Keratinocyte (primary cell): ENCODE results near the gene PROM1. TPM values are rescaled to one million over a fixed set of nuclear protein-coding genes. Genes with fewer than 3 reads are reported as not detected.

Source experiments
- DNase-seq: peaks from one replicate; pipeline ENCODE4 v3.0.0-alpha.2; 2011; ENCODE audit warnings: low read depth, missing footprints, low spot score
- FAIRE-seq: peaks from 2 replicates; lab custom pipeline; 2011; peaks lifted over from hg19 to GRCh38; lab: Jason Lieb, UNC
- H2AFZ ChIP-seq: 2 replicates; pipeline ENCODE4 v1.6.0; 2012; ENCODE audit warnings: low read length, control low read depth, inconsistent platforms; ENCODE audit not compliant: control insufficient read depth
- H3K27ac ChIP-seq: 2 replicates; pipeline ENCODE4 v1.5.1; 2011; ENCODE audit warnings: low read length; ENCODE audit not compliant: control insufficient read depth, insufficient read depth
- H3K27me3 ChIP-seq: 3 replicates; pipeline ENCODE4 v1.6.0; 2011; ENCODE audit warnings: low read length; ENCODE audit not compliant: control insufficient read depth, insufficient read depth; ENCODE audit errors: extremely low read depth
- H3K36me3 ChIP-seq, 2 experiments: 2 replicates in 1 of 2; 3 replicates in 1 of 2; pipeline ENCODE4 v1.5.1; 2011; ENCODE audit warnings: low read length in 2 of 2, mild to moderate bottlenecking in 1 of 2; ENCODE audit not compliant: control insufficient read depth in 2 of 2, insufficient read depth in 2 of 2; ENCODE audit errors: extremely low read depth in 1 of 2
- H3K4me1 ChIP-seq: 3 replicates; pipeline ENCODE4 v1.5.1; 2011; ENCODE audit warnings: low read length; ENCODE audit not compliant: control insufficient read depth, insufficient read depth; ENCODE audit errors: extremely low read depth
- H3K4me2 ChIP-seq: 3 replicates; pipeline ENCODE4 v1.6.0; 2011; ENCODE audit warnings: low read depth, low read length; ENCODE audit not compliant: control insufficient read depth, insufficient read depth; ENCODE audit errors: extremely low read depth
- H3K4me3 ChIP-seq, 3 experiments: fragments of 200-600 bp in 1 of 3; sonication (generic) in 1 of 3; 2 replicates in 2 of 3; 3 replicates in 1 of 3; pipeline ENCODE4 v1.5.1; 2011 to 2016; ENCODE audit warnings: low read length in 3 of 3, mild to moderate bottlenecking in 3 of 3, control low read depth in 2 of 3, inconsistent platforms in 1 of 3, low read depth in 1 of 3, mixed read lengths in 1 of 3, mixed run types in 1 of 3, moderate library complexity in 1 of 3; ENCODE audit not compliant: control insufficient read depth in 2 of 3, insufficient read depth in 2 of 3; ENCODE audit errors: extremely low read depth in 1 of 3
- H3K79me2 ChIP-seq: 2 replicates; pipeline ENCODE4 v1.6.0; 2012; ENCODE audit warnings: low read length; ENCODE audit not compliant: control insufficient read depth, insufficient read depth
- H3K9ac ChIP-seq: 3 replicates; pipeline ENCODE4 v1.6.0; 2011; ENCODE audit warnings: low read length; ENCODE audit not compliant: control insufficient read depth, insufficient read depth; ENCODE audit errors: extremely low read depth
- H3K9me1 ChIP-seq: 3 replicates; pipeline ENCODE4 v1.6.0; 2011; ENCODE audit warnings: low read length; ENCODE audit not compliant: control insufficient read depth, insufficient read depth; ENCODE audit errors: extremely low read depth
- H3K9me3 ChIP-seq: 2 replicates; pipeline ENCODE4 v1.5.1; 2012; ENCODE audit warnings: low read depth, low read length; ENCODE audit not compliant: control insufficient read depth
- H4K20me1 ChIP-seq: 3 replicates; pipeline ENCODE4 v1.6.0; 2011; ENCODE audit warnings: low read length; ENCODE audit not compliant: control insufficient read depth, insufficient read depth; ENCODE audit errors: extremely low read depth
- CTCF ChIP-seq, 3 experiments: IDR thresholded peaks in 1 of 3; conservative IDR thresholded peaks in 1 of 3; optimal IDR thresholded peaks in 1 of 3; 2 replicates in 2 of 3; 3 replicates in 1 of 3; pipeline versions ENCODE3 to v1.5.1; 2011; ENCODE audit warnings: low read length in 3 of 3, mild to moderate bottlenecking in 3 of 3, moderate library complexity in 2 of 3, control low read depth in 1 of 3, inconsistent platforms in 1 of 3; ENCODE audit not compliant: insufficient read depth in 2 of 3; ENCODE audit errors: extremely low read depth in 1 of 3
- EZH2 ChIP-seq: IDR thresholded peaks from one replicate; pipeline ENCODE4 v1.6.1; 2012; ENCODE audit warnings: inconsistent platforms, mild to moderate bottlenecking, low read length, moderate library complexity
- dilution Hi-C: fragments of 300-500 bp; cut with MboI; formaldehyde crosslinking; loops from one replicate; pipeline ENCODE4 v1.7.0; 2020; ENCODE audit warnings: low sequenced_read_pairs; ENCODE audit not compliant: extremely low pct_ligation_motif_present
- polyA plus RNA-seq, 5 experiments: library from polyadenylated mRNA; depleted of rRNA in 3 of 5; stranded (reverse) in 3 of 5; stranded (forward) in 1 of 5; unstranded in 1 of 5; fragments of >200 nt; gene quantifications; 1 replicate in 1 of 5; 2 replicates in 3 of 5; 3 replicates in 1 of 5; pipeline versions ENCODE4 v1.2.1 to v1.2.3, GENCODE V29; 2011 to 2012; ENCODE audit warnings: missing spikeins in 2 of 5, low read depth in 1 of 5, low replicate concordance in 1 of 5

The PROM1 gene
- polyA plus RNA-seq, 1 donor (not counting 4 experiments of a cell fraction or from before 2014, with no cell fraction given) = not detected

GRCh38 chr4:16131293-16131692 is 47.5 kb upstream of the PROM1 start:
- Histone ChIP-seq H3K4me3 (no peak overlapping the region), H2AFZ (no peak overlapping the region), H3K9ac (no peak overlapping the region), H3K9me3 (no peaks in the 10 kb centered on the region), H4K20me1 (no peaks in the 10 kb centered on the region), H3K9me1 (no peaks in the 10 kb centered on the region), H3K79me2 (no peaks in the 10 kb centered on the region), H3K27me3 (peaks cover 4% of the 10 kb centered on the region), H3K4me2 (no peak overlapping the region), H3K4me1 (no peaks in the 10 kb centered on the region), H3K27ac (no peak overlapping the region), H3K36me3 (no peaks in the 10 kb centered on the region)
- DNase-seq = no peak
- dilution Hi-C loops = no loop called here
- TF ChIP-seq EZH2 (no peak), CTCF (optimal IDR thresholded peaks at IDR 0.05 in 1 of 3, IDR thresholded peaks at IDR 0.05 in 1 of 3, conservative IDR thresholded peaks at IDR 0.05 in 1 of 3; ENCODE audit: extremely low read depth in 1 of 3, insufficient read depth in 2 of 3, low read length in 3 of 3) (no peak)
- FAIRE-seq = no peak

- FAIRE-seq = no peak
- no peak for TF ChIP-seq CTCF (optimal IDR thresholded peaks at IDR 0.05 in 1 of 3, IDR thresholded peaks at IDR 0.05 in 1 of 3, conservative IDR thresholded peaks at IDR 0.05 in 1 of 3; ENCODE audit: extremely low read depth in 1 of 3, insufficient read depth in 2 of 3, low read length in 3 of 3)
- TF ChIP-seq EZH2 = no peak
- dilution Hi-C loops = no loop called here
- Histone ChIP-seq H3K27ac (no peak overlapping the region), H3K4me1 (no peaks in the 10 kb centered on the region), H3K9me3 (no peaks in the 10 kb centered on the region), H3K27me3 (peaks cover 4% of the 10 kb centered on the region), H3K4me3 (no peak overlapping the region), H3K4me2 (no peak overlapping the region), H3K79me2 (no peaks in the 10 kb centered on the region), H3K9me1 (no peaks in the 10 kb centered on the region), H3K9ac (no peak overlapping the region), H2AFZ (no peak overlapping the region), H4K20me1 (no peaks in the 10 kb centered on the region), H3K36me3 (no peaks in the 10 kb centered on the region)
- no peak for DNase-seq
Measured at GRCh38 chr4:16129336-16129735, 45.5 kb upstream of the PROM1 start.
